H9 (cell line): ENCODE results near the gene ARHGAP45. TPM values are rescaled to one million over a fixed set of nuclear protein-coding genes. Genes with fewer than 3 reads are reported as not detected.
A peak's percentile ranks its signal among the peaks of the same experiment; 100 is the strongest.

ENCODE experiments used
- DNase-seq: peaks from one replicate; pipeline ENCODE4 v3.0.0-alpha.2; 2017
- H2AFZ ChIP-seq: one replicate; pipeline ENCODE4 v1.6.1; 2013; ENCODE audit warnings: mild to moderate bottlenecking, low read length, control low read depth, moderate library complexity
- H2AK5ac ChIP-seq: 2 replicates; pipeline ENCODE4 v1.6.1; 2013; ENCODE audit warnings: low read length, control low read depth, mixed read lengths; ENCODE audit not compliant: insufficient read length
- H2BK120ac ChIP-seq: one replicate; pipeline ENCODE4 v1.6.1; 2013; ENCODE audit warnings: low read depth, mild to moderate bottlenecking, low read length, control low read depth, inconsistent platforms; ENCODE audit not compliant: poor library complexity, severe bottlenecking
- H2BK12ac ChIP-seq: 2 replicates; pipeline ENCODE4 v1.6.1; 2013; ENCODE audit warnings: low read length, control low read depth, mixed read lengths, low read depth; ENCODE audit not compliant: insufficient read length
- H2BK15ac ChIP-seq: 2 replicates; pipeline ENCODE4 v1.6.1; 2013; ENCODE audit warnings: low read depth, low read length, control low read depth
- H2BK20ac ChIP-seq: one replicate; pipeline ENCODE4 v1.6.1; 2013; ENCODE audit warnings: low read depth, mild to moderate bottlenecking, low read length, control low read depth, inconsistent platforms; ENCODE audit not compliant: poor library complexity, severe bottlenecking
- H2BK5ac ChIP-seq: 2 replicates; pipeline ENCODE4 v1.6.1; 2013; ENCODE audit warnings: low read length, control low read depth, mixed read lengths; ENCODE audit not compliant: insufficient read length
- H3K14ac ChIP-seq: 2 replicates; pipeline ENCODE4 v1.6.1; 2013; ENCODE audit warnings: low read length, control low read depth; ENCODE audit not compliant: insufficient read depth
- H3K18ac ChIP-seq: 2 replicates; pipeline ENCODE4 v1.6.1; 2013; ENCODE audit warnings: low read depth, mild to moderate bottlenecking, mixed read lengths, low read length, control low read depth; ENCODE audit not compliant: insufficient read length
- H3K23ac ChIP-seq: 2 replicates; pipeline ENCODE4 v1.6.1; 2013; ENCODE audit warnings: low read length, control low read depth, mixed read lengths, low read depth; ENCODE audit not compliant: insufficient read length
- H3K23me2 ChIP-seq: 2 replicates; pipeline ENCODE4 v1.6.1; 2013; ENCODE audit warnings: low read depth, mild to moderate bottlenecking, mixed read lengths, low read length, control low read depth; ENCODE audit not compliant: insufficient read length, poor library complexity, severe bottlenecking
- H3K27ac ChIP-seq: 2 replicates; pipeline ENCODE4 v1.5.1; 2013; ENCODE audit warnings: low read length, control low read depth, mixed read lengths, low read depth; ENCODE audit not compliant: insufficient read length
- H3K27me3 ChIP-seq: 2 replicates; pipeline ENCODE4 v1.6.1; 2013; ENCODE audit warnings: low read length, control low read depth, inconsistent platforms; ENCODE audit not compliant: insufficient read depth
- H3K4ac ChIP-seq: 2 replicates; pipeline ENCODE4 v1.6.1; 2013; ENCODE audit warnings: low read depth, mild to moderate bottlenecking, control low read depth, inconsistent platforms, low read length, moderate library complexity
- H3K4me1 ChIP-seq: 2 replicates; pipeline ENCODE4 v1.6.1; 2013; ENCODE audit warnings: low read length, control low read depth, inconsistent platforms; ENCODE audit not compliant: insufficient read depth
- H3K4me2 ChIP-seq: 2 replicates; pipeline ENCODE4 v1.6.1; 2013; ENCODE audit warnings: low read length, control low read depth, mixed read lengths; ENCODE audit not compliant: insufficient read length, insufficient read depth
- H3K56ac ChIP-seq: 2 replicates; pipeline ENCODE4 v1.6.1; 2013; ENCODE audit warnings: low read depth, mild to moderate bottlenecking, mixed read lengths, low read length, control low read depth; ENCODE audit not compliant: insufficient read length
- H3K79me1 ChIP-seq: 2 replicates; pipeline ENCODE4 v1.6.1; 2013; ENCODE audit warnings: low read depth, mild to moderate bottlenecking, moderate library complexity, low read length, control low read depth, inconsistent platforms; ENCODE audit not compliant: insufficient read depth, poor library complexity, severe bottlenecking
- H3K79me2 ChIP-seq: 2 replicates; pipeline ENCODE4 v1.6.1; 2013; ENCODE audit warnings: low read length, control low read depth, inconsistent platforms; ENCODE audit not compliant: insufficient read depth
- H3K9ac ChIP-seq: 2 replicates; pipeline ENCODE4 v1.6.1; 2013; ENCODE audit warnings: low read length, control low read depth, mixed read lengths; ENCODE audit not compliant: insufficient read length; ENCODE audit errors: extremely low read depth
- H3K9me3 ChIP-seq: one replicate; pipeline ENCODE4 v1.6.1; 2013; ENCODE audit warnings: low read depth, low read length, inconsistent platforms; ENCODE audit not compliant: control insufficient read depth
- H3T11ph ChIP-seq: one replicate; pipeline ENCODE4 v1.6.1; 2013; ENCODE audit warnings: mild to moderate bottlenecking, low read length, control low read depth, inconsistent platforms
- H4K20me1 ChIP-seq: one replicate; pipeline ENCODE4 v1.6.1; 2013; ENCODE audit not compliant: control insufficient read depth, insufficient read length, insufficient read depth
- H4K5ac ChIP-seq: 2 replicates; pipeline ENCODE4 v1.6.1; 2013; ENCODE audit warnings: low read depth, mild to moderate bottlenecking, mixed read lengths, low read length, control low read depth; ENCODE audit not compliant: insufficient read length
- H4K8ac ChIP-seq: replicated peaks from 2 replicates; pipeline ENCODE4 v1.6.1; 2013; ENCODE audit warnings: low read length, control low read depth, mixed read lengths, low read depth; ENCODE audit not compliant: insufficient read length
- H4K91ac ChIP-seq: 2 replicates; pipeline ENCODE4 v1.6.1; 2013; ENCODE audit warnings: low read depth, mild to moderate bottlenecking, moderate library complexity, mixed read lengths, low read length, control low read depth; ENCODE audit not compliant: insufficient read length
- H3K27ac Mint-ChIP-seq, 3 experiments: 2 replicates in 2 of 3; 3 replicates in 1 of 3; pipeline ENCODE4 v1.8.0; 2020 to 2021; ENCODE audit warnings: mixed read lengths in 3 of 3, mild to moderate bottlenecking in 1 of 3, moderate library complexity in 1 of 3
- H3K27me3 Mint-ChIP-seq: 2 replicates; pipeline ENCODE4 v1.8.0; 2021; ENCODE audit warnings: low read depth, mild to moderate bottlenecking, moderate library complexity, mixed read lengths
- H3K36me3 Mint-ChIP-seq, 3 experiments: 2 replicates in 2 of 3; 3 replicates in 1 of 3; pipeline ENCODE4 v1.8.0; 2020 to 2021; ENCODE audit warnings: low read depth in 3 of 3, mixed read lengths in 3 of 3; ENCODE audit not compliant: insufficient read depth in 1 of 3
- H3K4me1 Mint-ChIP-seq, 2 experiments: 2 replicates each; pipeline ENCODE4 v1.8.0; 2020; ENCODE audit warnings: mixed read lengths in 2 of 2
- H3K4me3 Mint-ChIP-seq, 2 experiments: 2 replicates in 1 of 2; 3 replicates in 1 of 2; pipeline ENCODE4 v1.8.0; 2020 to 2021; ENCODE audit warnings: mild to moderate bottlenecking in 2 of 2, mixed read lengths in 2 of 2, moderate library complexity in 1 of 2
- H3K9me3 Mint-ChIP-seq, 2 experiments: 2 replicates in 1 of 2; 3 replicates in 1 of 2; pipeline ENCODE4 v1.8.0; 2020; ENCODE audit warnings: mild to moderate bottlenecking in 2 of 2, mixed read lengths in 2 of 2, moderate library complexity in 1 of 2
- WGBS: extraction: QIAGEN DNeasy Blood & Tissue Kit; methylation state at CpG from one replicate; pipeline ENCODE4 v1.1.7; 2013; ENCODE audit warnings: missing lambda C conversion rate, low lambda C conversion rate, mixed read lengths; ENCODE audit not compliant: insufficient read length; ENCODE audit errors: extremely low coverage; 5-methylcytosine and 5-hydroxymethylcytosine counted together
- total RNA-seq: library from RNA; stranded (reverse); gene quantifications from 2 replicates; pipeline ENCODE4 v1.2.1, GENCODE V29; 2021
- TF ChIP-seq, protein P1 (sequence below): fragments of 200-600 bp; sonication (generic); conservative IDR thresholded peaks from 3 replicates; pipeline ENCODE4 v1.8.0; 2021; ENCODE audit warnings: antibody characterized with exemption, mild to moderate bottlenecking

ARHGAP45 gene
- total RNA-seq, 1 experiment from 2014 or later = 39.8 TPM

- H3K4me1 Mint-ChIP-seq = peaks cover 15 to 34% of the 10 kb centered on the region in 2 experiments
- Histone ChIP-seq H3K4me2 (peak overlapping the region; percentile 32), H4K5ac (no peak overlapping the region), H2AFZ (no peak overlapping the region), H4K91ac (no peak overlapping the region), H3K23me2 (peaks cover 24% of the 10 kb centered on the region), H3K27me3 (no peaks in the 10 kb centered on the region; the same call in 1 of the 2 replicates), H3K79me2 (no peaks in the 10 kb centered on the region), H2BK12ac (no peak overlapping the region), H3K9me3 (no peaks in the 10 kb centered on the region), H2BK120ac (no peak overlapping the region), H4K20me1 (no peaks in the 10 kb centered on the region), H3K23ac (no peak overlapping the region), H2BK20ac (no peak overlapping the region), H3K4me1 (peaks cover 5% of the 10 kb centered on the region; the same call in 1 of the 2 replicates), H4K8ac (no peak overlapping the region), H2AK5ac (no peak overlapping the region), H3K56ac (no peak overlapping the region), H2BK15ac (no peak overlapping the region), H3T11ph (no peak overlapping the region), H3K4ac (no peak overlapping the region), H3K79me1 (no peaks in the 10 kb centered on the region), H3K9ac (no peak overlapping the region), H2BK5ac (no peak overlapping the region), H3K14ac (no peak overlapping the region), H3K27ac (no peak overlapping the region), H3K18ac (no peak overlapping the region)
- DNase-seq = no peak
- peaks cover 50% of the 10 kb centered on the region for H3K27me3 Mint-ChIP-seq
- H3K9me3 Mint-ChIP-seq = no peaks in the 10 kb centered on the region
- TF ChIP-seq, protein P1, sequence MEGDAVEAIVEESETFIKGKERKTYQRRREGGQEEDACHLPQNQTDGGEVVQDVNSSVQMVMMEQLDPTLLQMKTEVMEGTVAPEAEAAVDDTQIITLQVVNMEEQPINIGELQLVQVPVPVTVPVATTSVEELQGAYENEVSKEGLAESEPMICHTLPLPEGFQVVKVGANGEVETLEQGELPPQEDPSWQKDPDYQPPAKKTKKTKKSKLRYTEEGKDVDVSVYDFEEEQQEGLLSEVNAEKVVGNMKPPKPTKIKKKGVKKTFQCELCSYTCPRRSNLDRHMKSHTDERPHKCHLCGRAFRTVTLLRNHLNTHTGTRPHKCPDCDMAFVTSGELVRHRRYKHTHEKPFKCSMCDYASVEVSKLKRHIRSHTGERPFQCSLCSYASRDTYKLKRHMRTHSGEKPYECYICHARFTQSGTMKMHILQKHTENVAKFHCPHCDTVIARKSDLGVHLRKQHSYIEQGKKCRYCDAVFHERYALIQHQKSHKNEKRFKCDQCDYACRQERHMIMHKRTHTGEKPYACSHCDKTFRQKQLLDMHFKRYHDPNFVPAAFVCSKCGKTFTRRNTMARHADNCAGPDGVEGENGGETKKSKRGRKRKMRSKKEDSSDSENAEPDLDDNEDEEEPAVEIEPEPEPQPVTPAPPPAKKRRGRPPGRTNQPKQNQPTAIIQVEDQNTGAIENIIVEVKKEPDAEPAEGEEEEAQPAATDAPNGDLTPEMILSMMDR = no peak
- peaks cover 0 to 2% (median 0%) of the 10 kb centered on the region in 3 experiments; a peak in 2 of 7 replicates for H3K36me3 Mint-ChIP-seq
- H3K4me3 Mint-ChIP-seq = peak overlapping the region; percentile 53 to 76
- H3K27ac Mint-ChIP-seq = no peak overlapping the region
- no CpG with 5 or more reads among the region's 38 CpGs for WGBS
Measured at GRCh38 chr19:1067341-1067957, 482 bp downstream of the ARHGAP45 start.
